Suprapubic skin (tissue), 4 donors: Measurements from ENCODE around the gene SAMD4A. TPM values are rescaled to one million over a fixed set of nuclear protein-coding genes. Genes with fewer than 3 reads are reported as not detected.

Experiments used
- DNase-seq, 2 donors: peaks; one replicate each; pipeline ENCODE4 v3.0.0-alpha.2; 2019; ENCODE audit warnings: low spot score in 2 of 2
- H3K27ac ChIP-seq: fragments of 200-600 bp; sonication (generic); one replicate; pipeline ENCODE4 v1.5.1; 2019
- H3K27me3 ChIP-seq: fragments of 200-600 bp; sonication (generic); one replicate; pipeline ENCODE4 v1.5.1; 2019
- H3K36me3 ChIP-seq: fragments of 200-600 bp; sonication (generic); one replicate; pipeline ENCODE4 v1.5.1; 2019
- H3K4me1 ChIP-seq: fragments of 200-600 bp; sonication (generic); one replicate; pipeline ENCODE4 v1.5.1; 2019
- H3K4me3 ChIP-seq: fragments of 200-600 bp; sonication (generic); one replicate; pipeline ENCODE4 v1.5.1; 2019; ENCODE audit warnings: mild to moderate bottlenecking
- H3K9me3 ChIP-seq: fragments of 200-600 bp; sonication (generic); one replicate; pipeline ENCODE4 v1.5.1; 2019
- CTCF ChIP-seq, 2 donors: fragments of 200-600 bp in 1 of 2; fragments of 450-650 bp in 1 of 2; sonication (generic) in 1 of 2; IDR thresholded peaks; one replicate each; pipeline ENCODE4 v1.5.1; 2016 to 2019; ENCODE audit warnings: antibody characterized with exemption in 2 of 2, mild to moderate bottlenecking in 1 of 2, moderate library complexity in 1 of 2
- EP300 ChIP-seq: sonication (generic); formaldehyde crosslinking; IDR thresholded peaks from one replicate; pipeline ENCODE4 v1.6.1; 2017; ENCODE audit warnings: antibody characterized with exemption
- POLR2A ChIP-seq, 2 donors: fragments of 450-650 bp; IDR thresholded peaks; one replicate each; pipeline ENCODE4 v1.6.1; 2017; ENCODE audit warnings: antibody characterized with exemption in 2 of 2, mild to moderate bottlenecking in 2 of 2, moderate library complexity in 2 of 2
- POLR2AphosphoS5 ChIP-seq, 3 donors: sonication (generic); formaldehyde crosslinking; IDR thresholded peaks; one replicate each; pipeline ENCODE4 v1.6.1; 2017; ENCODE audit warnings: antibody characterized with exemption in 3 of 3
- WGBS: methylation state at CpG from one replicate; pipeline ENCODE4 v1.1.5; 2018; 5-methylcytosine and 5-hydroxymethylcytosine counted together
- total RNA-seq, 4 donors: library from RNA; depleted of rRNA; stranded (reverse); fragments of >200 nt; gene quantifications; one replicate each; pipeline ENCODE4 v1.1.0, GENCODE V29; 2016

The SAMD4A gene
- total RNA-seq, 4 donors from 2014 or later: 7.7 to 26.6 (median 9.7) TPM

- Histone ChIP-seq H3K4me1 (peaks cover 4% of the 10 kb centered on the region), H3K4me3 (no peak overlapping the region), H3K9me3 (no peaks in the 10 kb centered on the region), H3K27me3 (no peaks in the 10 kb centered on the region), H3K27ac (no peak overlapping the region), H3K36me3 (no peaks in the 10 kb centered on the region)
- 92% methylated on average over 5 of the region's 5 CpGs for WGBS
- no peak for DNase-seq
- TF ChIP-seq CTCF (IDR thresholded peaks at IDR 0.05) (no peak), POLR2A (IDR thresholded peaks at IDR 0.05) (no peak), EP300 (no peak), POLR2AphosphoS5 (IDR thresholded peaks at IDR 0.05) (no peak)
These were observed 76.8 kb downstream of the SAMD4A start for GRCh38 chr14:54643696-54644176.

GRCh38 chr14:54645639-54646038 is 78.7 kb downstream of the SAMD4A start:
- H3K36me3 ChIP-seq: no peaks in the 10 kb centered on the region
- 64% methylated on average over 3 of the region's 3 CpGs for WGBS
- TF ChIP-seq POLR2A (IDR thresholded peaks at IDR 0.05) (no peak), POLR2AphosphoS5 (IDR thresholded peaks at IDR 0.05) (no peak), EP300 (no peak), CTCF (IDR thresholded peaks at IDR 0.05) (no peak)
- no peaks in the 10 kb centered on the region for H3K9me3 ChIP-seq
- H3K27ac ChIP-seq: no peak overlapping the region
- peaks cover 10% of the 10 kb centered on the region for H3K4me1 ChIP-seq
- H3K4me3 ChIP-seq: no peak overlapping the region
- no peaks in the 10 kb centered on the region for H3K27me3 ChIP-seq
- no peak for DNase-seq

- no peaks in the 10 kb centered on the region for H3K9me3 ChIP-seq
- 32% methylated on average over 2 of the region's 2 CpGs for WGBS
- no peak overlapping the region for H3K4me3 ChIP-seq
- H3K4me1 ChIP-seq: peaks cover 20% of the 10 kb centered on the region
- H3K27me3 ChIP-seq: no peaks in the 10 kb centered on the region
- no peak for DNase-seq
- TF ChIP-seq CTCF (IDR thresholded peaks at IDR 0.05): no peak
- no peak for TF ChIP-seq EP300
- TF ChIP-seq POLR2A (IDR thresholded peaks at IDR 0.05): no peak
- TF ChIP-seq POLR2AphosphoS5 (IDR thresholded peaks at IDR 0.05): no peak
- no peaks in the 10 kb centered on the region for H3K36me3 ChIP-seq
- no peak overlapping the region for H3K27ac ChIP-seq
These were observed 79.7 kb downstream of the SAMD4A start for GRCh38 chr14:54646626-54647025.

DNA sequence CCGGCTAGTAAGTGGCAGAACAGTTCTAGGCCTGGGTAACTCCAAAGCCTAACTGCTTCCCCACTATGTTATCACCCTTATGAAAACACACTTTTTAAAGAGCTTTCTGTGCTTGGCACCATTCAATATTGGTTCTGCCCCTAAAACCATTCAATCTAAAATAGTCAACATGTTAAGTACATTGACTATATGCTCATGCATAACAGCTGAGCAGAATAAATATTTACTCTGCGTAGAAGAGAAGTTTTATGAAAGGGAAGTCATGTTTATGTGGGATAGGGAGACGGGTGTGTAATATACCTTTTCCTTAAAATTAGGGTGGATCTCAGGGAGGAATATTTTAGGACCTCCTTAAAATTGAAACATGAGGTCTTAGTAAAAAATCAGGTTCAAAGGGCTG is 80.5 kb downstream of the SAMD4A start:
- WGBS: 98% methylated on average over 3 of the region's 3 CpGs
- DNase-seq: no peak

DNA sequence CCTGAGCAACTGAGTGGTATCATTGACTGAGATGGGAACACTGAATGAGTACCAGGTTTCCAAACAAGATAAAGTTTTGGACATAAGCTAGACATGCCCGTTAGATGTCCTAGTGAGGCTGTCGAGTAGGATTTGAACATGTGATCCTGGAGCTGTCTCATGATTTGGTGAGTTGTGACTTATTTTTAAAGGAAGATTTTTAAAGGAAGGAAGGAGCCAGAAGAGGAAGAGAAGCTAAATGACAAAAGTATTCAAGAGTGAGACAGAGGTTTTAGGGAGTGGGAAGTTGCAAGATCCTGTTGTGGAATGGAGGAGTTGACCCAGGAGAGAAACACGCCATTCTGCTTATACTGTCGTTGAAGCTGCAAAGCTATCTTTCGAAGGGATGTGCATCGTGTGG is 82.1 kb downstream of the SAMD4A start:
- TF ChIP-seq POLR2AphosphoS5 (IDR thresholded peaks at IDR 0.05) (no peak), EP300 (no peak), CTCF (IDR thresholded peaks at IDR 0.05) (no peak), POLR2A (IDR thresholded peaks at IDR 0.05) (no peak)
- no peak for DNase-seq
- H3K4me3 ChIP-seq: no peak overlapping the region
- peaks cover 44% of the 10 kb centered on the region for H3K4me1 ChIP-seq
- 91% methylated on average over 6 of the region's 6 CpGs for WGBS
- no peaks in the 10 kb centered on the region for H3K9me3 ChIP-seq
- H3K36me3 ChIP-seq: no peaks in the 10 kb centered on the region
- no peaks in the 10 kb centered on the region for H3K27me3 ChIP-seq
- H3K27ac ChIP-seq: no peak overlapping the region

More for the DNA sequence above, 80.5 kb downstream of the SAMD4A start:
- no peaks in the 10 kb centered on the region for H3K9me3 ChIP-seq
- H3K27me3 ChIP-seq: no peaks in the 10 kb centered on the region
- peaks cover 27% of the 10 kb centered on the region for H3K4me1 ChIP-seq
- TF ChIP-seq EP300: no peak
- no peak for TF ChIP-seq CTCF (IDR thresholded peaks at IDR 0.05)
- TF ChIP-seq POLR2AphosphoS5 (IDR thresholded peaks at IDR 0.05): no peak
- no peak for TF ChIP-seq POLR2A (IDR thresholded peaks at IDR 0.05)
- no peaks in the 10 kb centered on the region for H3K36me3 ChIP-seq
- no peak overlapping the region for H3K27ac ChIP-seq
- no peak overlapping the region for H3K4me3 ChIP-seq
